ENCODE results near the gene CPED1.

Gene CPED1

GRCh38 chr7:121331048-121331447 is 342.5 kb downstream of the CPED1 start:
- TF ChIP-seq, protein P1, sequence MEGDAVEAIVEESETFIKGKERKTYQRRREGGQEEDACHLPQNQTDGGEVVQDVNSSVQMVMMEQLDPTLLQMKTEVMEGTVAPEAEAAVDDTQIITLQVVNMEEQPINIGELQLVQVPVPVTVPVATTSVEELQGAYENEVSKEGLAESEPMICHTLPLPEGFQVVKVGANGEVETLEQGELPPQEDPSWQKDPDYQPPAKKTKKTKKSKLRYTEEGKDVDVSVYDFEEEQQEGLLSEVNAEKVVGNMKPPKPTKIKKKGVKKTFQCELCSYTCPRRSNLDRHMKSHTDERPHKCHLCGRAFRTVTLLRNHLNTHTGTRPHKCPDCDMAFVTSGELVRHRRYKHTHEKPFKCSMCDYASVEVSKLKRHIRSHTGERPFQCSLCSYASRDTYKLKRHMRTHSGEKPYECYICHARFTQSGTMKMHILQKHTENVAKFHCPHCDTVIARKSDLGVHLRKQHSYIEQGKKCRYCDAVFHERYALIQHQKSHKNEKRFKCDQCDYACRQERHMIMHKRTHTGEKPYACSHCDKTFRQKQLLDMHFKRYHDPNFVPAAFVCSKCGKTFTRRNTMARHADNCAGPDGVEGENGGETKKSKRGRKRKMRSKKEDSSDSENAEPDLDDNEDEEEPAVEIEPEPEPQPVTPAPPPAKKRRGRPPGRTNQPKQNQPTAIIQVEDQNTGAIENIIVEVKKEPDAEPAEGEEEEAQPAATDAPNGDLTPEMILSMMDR (IDR thresholded peaks at IDR 0.05; ENCODE audit: borderline replicate concordance, insufficient read depth, low read depth, low read length), result no peak
- no peak overlapping the region for H3K4me3 ChIP-seq (ENCODE audit: low read depth, low read length)

- H3K4me3 ChIP-seq (ENCODE audit: low read depth, low read length), result no peak overlapping the region
- TF ChIP-seq, protein P1 (IDR thresholded peaks at IDR 0.05; ENCODE audit: borderline replicate concordance, insufficient read depth, low read depth, low read length), result no peak
These were observed 343.1 kb downstream of the CPED1 start for GRCh38 chr7:121331574-121331973.

- TF ChIP-seq, protein P1 (IDR thresholded peaks at IDR 0.05; ENCODE audit: borderline replicate concordance, insufficient read depth, low read depth, low read length), result no peak
- H3K4me3 ChIP-seq (ENCODE audit: low read depth, low read length), result no peak overlapping the region
These were observed 345.9 kb downstream of the CPED1 start for GRCh38 chr7:121334376-121334775.

GRCh38 chr7:121334875-121335648 is 346.6 kb downstream of the CPED1 start:
- H3K4me3 ChIP-seq (ENCODE audit: low read depth, low read length), result no peak overlapping the region
- TF ChIP-seq, protein P1 (IDR thresholded peaks at IDR 0.05; ENCODE audit: borderline replicate concordance, insufficient read depth, low read depth, low read length), result no peak

DNA sequence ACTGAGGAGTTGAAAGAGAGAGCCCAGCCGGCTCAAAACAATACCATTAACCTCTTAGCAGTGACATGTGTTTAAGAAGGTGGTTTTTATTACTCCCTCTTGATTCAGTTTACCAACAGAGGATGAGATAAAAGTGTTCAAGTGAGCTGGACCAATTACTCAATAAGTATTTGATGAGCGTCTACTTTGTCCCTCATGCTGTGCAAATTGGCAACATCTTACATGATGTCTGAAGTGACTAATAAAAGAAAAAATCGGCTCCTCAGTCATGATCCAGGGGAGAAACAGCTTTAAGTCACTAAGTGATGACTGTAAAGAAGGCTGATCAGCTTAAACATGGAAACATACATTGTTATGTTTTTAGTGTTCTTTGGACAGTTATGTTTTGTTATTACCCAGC is 348.1 kb downstream of the CPED1 start:
- TF ChIP-seq, protein P1 (IDR thresholded peaks at IDR 0.05; ENCODE audit: borderline replicate concordance, insufficient read depth, low read depth, low read length), result no peak
- no peak overlapping the region for H3K4me3 ChIP-seq (ENCODE audit: low read depth, low read length)

- TF ChIP-seq, protein P1 (IDR thresholded peaks at IDR 0.05; ENCODE audit: borderline replicate concordance, insufficient read depth, low read depth, low read length), result peak; percentile 8; the same call in 1 of the 2 replicates
- no peak overlapping the region for H3K4me3 ChIP-seq (ENCODE audit: low read depth, low read length)
These were observed 348.9 kb downstream of the CPED1 start for GRCh38 chr7:121337398-121337797.

GRCh38 chr7:121339082-121339481 is 350.6 kb downstream of the CPED1 start:
- no peak overlapping the region for H3K4me3 ChIP-seq (ENCODE audit: low read depth, low read length)
- TF ChIP-seq, protein P1 (IDR thresholded peaks at IDR 0.05; ENCODE audit: borderline replicate concordance, insufficient read depth, low read depth, low read length), result no peak

All from GM12875 (cell line).